GM18909 (cell line): ENCODE data around the gene ZRANB2.
A peak's percentile ranks its signal among the peaks of the same experiment; 100 is the strongest.

Source experiments
- ATAC-seq: cut with Tn5 transposase; IDR thresholded peaks from one replicate; pipeline ENCODE4 v1.9.1; 2021; ENCODE audit warnings: mild to moderate bottlenecking; ENCODE audit not compliant: unreplicated experiment, poor library complexity

Gene ZRANB2

DNA sequence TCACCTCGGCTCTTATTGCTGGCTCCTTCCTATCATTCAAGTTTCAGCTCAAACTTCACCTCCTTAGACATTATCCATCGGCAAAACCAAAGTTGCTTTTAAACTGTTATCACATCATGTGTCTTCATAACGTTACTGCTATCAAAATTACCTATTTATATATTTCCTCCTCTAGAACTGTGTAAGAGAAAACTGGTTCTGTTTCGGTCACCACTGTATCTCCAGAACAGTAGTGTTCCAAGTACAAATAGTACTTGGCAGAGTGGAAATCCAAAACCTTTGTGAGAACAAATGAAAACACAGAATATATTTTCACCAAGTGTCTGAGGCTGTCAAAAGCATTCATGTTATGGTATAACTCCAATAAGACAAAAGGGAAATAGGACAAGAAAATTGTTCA is 9.1 kb downstream of the ZRANB2 start:
- no peak for ATAC-seq

GRCh38 chr1:71068325-71069240 is 12.3 kb downstream of the ZRANB2 start:
- peak; percentile 84 for ATAC-seq

DNA sequence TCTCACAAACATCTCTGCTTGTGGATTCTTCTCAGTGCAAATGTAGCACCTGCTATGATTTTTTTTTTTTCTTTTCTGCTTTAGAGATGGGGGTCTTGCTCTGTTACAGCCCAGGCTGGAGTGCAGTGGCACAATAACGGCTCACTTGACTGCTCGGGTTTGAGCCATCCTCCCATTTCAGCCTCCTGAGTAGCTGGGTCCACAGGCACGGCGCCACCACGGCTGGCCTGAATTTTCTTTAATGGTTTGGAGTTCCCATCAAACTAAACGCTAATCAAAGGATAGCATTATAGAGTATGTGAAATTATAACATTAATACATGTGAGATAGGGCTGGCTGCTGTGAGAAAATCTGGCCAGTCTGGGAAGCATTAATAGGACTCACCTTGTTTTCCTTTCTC is 26.0 kb downstream of the ZRANB2 start:
- ATAC-seq, result no peak

GRCh38 chr1:71054281-71054731 is 26.5 kb downstream of the ZRANB2 start:
- ATAC-seq, result no peak

GRCh38 chr1:71053758-71054157 is 27.1 kb downstream of the ZRANB2 start:
- ATAC-seq, result no peak

- ATAC-seq, result no peak
These were observed 27.7 kb downstream of the ZRANB2 start for GRCh38 chr1:71053146-71053545.

- peak; percentile 66 for ATAC-seq
These were observed 30.8 kb downstream of the ZRANB2 start for GRCh38 chr1:71049951-71050598.

GRCh38 chr1:71047635-71048607 is 32.9 kb downstream of the ZRANB2 start, which contains the start of gene PTGER3:
Gene PTGER3 (minus strand): TSS chr1:71047816. CDS start chr1:71047577, 239 bp downstream.
- ATAC-seq, result peak; percentile 44

DNA sequence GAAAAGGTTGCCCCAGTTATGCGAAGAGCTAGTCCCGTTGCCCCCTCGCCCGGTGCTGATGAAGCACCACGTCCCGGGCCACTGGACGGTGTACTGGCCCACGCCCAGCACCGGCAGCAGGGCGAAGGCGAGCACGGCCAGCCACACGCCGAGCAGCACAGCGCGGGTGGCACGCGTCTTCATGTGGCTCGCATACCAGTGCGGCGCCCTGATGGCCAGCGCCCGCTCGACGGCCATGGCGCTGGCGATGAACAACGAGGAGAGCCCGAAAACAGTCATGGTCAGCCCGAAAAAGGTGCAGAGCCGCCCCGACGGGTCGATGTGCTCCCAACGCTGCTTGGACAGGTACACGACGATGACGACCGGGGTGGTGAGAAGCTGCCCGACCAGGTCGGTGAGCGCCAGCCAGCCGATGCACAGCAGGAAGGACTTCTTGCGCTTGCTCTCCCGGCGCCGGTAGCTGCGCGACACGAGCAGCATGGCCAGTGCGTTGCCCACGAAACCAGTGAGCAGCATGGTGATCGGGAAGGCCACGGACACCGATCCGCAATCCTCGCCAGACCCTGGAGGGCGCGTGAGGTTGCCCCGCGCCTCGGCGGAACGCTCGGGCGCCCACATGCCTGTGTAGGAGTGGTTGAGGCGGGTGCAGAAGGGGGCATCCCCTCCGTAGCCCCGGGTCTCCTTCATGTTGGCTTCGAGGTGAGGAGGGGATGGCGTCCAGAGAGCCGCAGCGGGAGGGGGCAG is 33.8 kb downstream of the ZRANB2 start:
- ATAC-seq, result peak; percentile 37

DNA sequence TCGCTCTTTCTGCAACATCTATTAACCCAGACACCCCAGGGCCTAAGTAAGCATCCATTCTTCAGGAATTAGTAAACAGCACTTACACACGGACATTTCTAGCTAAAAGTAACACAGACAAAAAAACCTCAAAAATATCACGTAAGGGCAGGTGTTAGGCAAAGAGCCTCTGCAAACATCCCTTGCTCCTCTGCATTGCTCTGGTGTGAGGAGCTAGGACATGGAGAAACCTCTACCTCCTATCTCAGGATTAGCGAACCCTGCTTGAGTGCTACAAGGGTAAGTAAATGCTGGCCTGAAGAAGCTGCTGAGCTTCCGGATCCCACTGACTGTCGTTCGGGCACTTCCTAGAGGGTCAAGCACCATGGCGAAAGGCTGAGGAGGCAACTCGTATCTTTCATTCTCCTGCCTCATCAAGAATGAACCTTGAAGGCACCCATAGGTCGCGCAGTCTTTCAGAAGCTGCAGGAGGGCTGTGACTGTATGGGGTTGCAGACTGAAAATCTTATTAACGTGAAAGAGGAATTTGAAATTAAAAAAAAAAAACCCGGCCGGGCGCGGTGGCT is 35.3 kb downstream of the ZRANB2 start:
- ATAC-seq, result no peak

GRCh38 chr1:71044833-71045232 is 36.0 kb downstream of the ZRANB2 start:
- ATAC-seq, result no peak

- no peak for ATAC-seq
These were observed 37.8 kb downstream of the ZRANB2 start for GRCh38 chr1:71043065-71043464.

DNA sequence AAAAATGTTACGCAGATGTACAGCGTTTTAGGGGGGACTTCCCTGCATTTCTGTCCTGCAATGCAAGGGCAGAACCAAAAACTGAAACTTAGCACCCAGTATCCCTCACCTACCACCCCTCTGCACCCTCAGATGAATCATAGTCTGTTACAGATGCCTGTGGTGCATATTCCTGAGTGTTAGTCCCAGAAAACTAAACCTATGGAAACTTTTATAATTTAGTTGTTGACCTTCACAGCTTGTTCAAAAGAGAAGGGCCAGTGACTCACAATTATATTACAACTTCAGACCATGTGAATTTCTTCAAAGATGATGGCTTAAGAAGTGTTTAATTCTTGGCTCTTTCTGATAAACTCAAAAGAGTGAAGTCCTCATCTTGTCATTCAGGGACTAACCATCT is 39.0 kb downstream of the ZRANB2 start:
- no peak for ATAC-seq

DNA sequence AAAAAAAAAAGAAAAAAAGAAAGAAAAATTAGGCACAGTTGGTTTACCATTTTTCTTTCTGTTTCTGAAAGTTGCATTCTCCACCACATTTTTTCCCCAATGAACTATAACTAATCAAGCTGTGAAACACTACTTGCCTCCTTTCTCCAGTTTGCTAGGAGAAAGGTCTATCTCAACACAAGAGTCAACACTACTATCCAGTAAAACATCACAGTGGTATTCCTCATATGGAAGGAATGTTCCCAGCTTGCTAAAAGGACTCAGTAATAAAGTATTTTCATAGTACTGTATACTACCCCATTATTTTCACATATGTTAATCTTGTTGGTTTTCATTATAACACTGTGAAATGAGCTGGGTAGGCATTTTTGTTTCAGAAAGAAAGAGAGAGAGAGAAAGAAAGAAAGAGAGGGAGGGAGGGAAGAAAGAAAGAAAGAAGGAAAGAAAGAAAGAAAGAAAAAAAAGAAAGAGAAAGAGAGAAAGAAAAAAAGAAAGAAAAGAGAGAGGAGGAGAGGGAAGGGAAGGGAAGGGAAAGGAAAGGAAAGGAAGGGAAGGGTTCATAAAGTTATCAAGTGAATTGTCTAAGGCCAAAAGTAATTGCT is 41.1 kb downstream of the ZRANB2 start:
- ATAC-seq, result no peak

DNA sequence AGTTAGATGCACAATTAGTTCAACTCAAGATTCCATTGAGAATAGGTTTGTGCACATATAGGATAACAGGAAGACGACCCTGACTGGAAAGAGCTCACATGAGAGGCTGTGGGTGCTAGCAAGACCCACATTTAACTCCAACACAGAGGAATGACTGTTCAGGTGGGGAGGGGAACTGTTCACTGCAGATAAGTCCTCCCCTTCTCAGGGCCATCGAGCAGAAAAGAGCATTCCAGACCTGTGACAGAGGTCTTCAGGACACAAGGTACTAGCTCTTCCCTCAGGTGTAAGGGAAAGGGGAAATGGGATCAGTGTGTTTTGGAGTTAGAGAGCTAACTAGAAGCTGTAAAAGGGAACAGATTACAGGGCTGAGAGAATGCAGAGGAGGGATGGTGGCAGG is 41.9 kb downstream of the ZRANB2 start:
- no peak for ATAC-seq

- no peak for ATAC-seq
These were observed 42.8 kb downstream of the ZRANB2 start for GRCh38 chr1:71037829-71038620.

DNA sequence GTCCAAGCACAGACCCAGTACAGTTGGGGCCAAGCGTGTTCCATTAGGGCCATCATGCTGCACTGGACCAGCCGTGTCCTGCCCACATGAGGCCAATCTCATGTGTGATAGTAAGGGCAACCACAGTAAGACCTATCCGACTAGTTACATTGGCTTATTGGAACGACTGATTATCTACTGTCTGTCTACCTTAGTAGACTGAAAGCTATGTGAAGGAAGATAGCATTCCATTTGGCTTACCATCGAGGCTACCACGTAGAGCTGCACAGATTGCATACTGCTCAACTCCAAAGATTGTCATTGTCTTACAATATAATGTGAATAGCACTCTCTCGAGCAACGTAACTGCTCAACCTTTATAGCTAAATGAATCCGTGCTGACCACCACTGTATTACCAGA is 43.8 kb downstream of the ZRANB2 start:
- no peak for ATAC-seq

GRCh38 chr1:71033136-71033535 is 47.7 kb downstream of the ZRANB2 start:
- ATAC-seq, result no peak
